ENCODE data around the gene GATAD1. TPM values are rescaled to one million over a fixed set of nuclear protein-coding genes. Genes with fewer than 3 reads are reported as not detected.

GATAD1 gene
- total and polyA plus RNA-seq, 2 of the 13 experiments (the other 11 are each of a cell fraction or from before 2014, with no cell fraction given), result 20.6 to 42.1 TPM

GRCh38 chr7:92504563-92504962 is 57.3 kb downstream of the GATAD1 start (continued):
- 0 out of 2 replicates have a peak, but pooled peaks have one; percentile 28 for TF ChIP-seq MED1 (CRISPR knock-in tag; IDR thresholded peaks at IDR 0.05)
- TF ChIP-seq MLX (CRISPR knock-in tag; IDR thresholded peaks at IDR 0.05), result no peak
- TF ChIP-seq RXRA (CRISPR knock-in tag; IDR thresholded peaks at IDR 0.05), result peak; percentile 60; the same call in 1 of the 2 replicates
- TF ChIP-seq XBP1 (CRISPR knock-in tag; IDR thresholded peaks at IDR 0.05), result no peak
- TF ChIP-seq NR2C2 (CRISPR knock-in tag; IDR thresholded peaks at IDR 0.05; ENCODE audit: borderline replicate concordance), result peak; percentile 44; the same call in 1 of the 2 replicates
- no peak for TF ChIP-seq PRMT3 (CRISPR knock-in tag; IDR thresholded peaks at IDR 0.05; ENCODE audit: borderline replicate concordance, low read depth)
- TF ChIP-seq ZNF572 (CRISPR knock-in tag; IDR thresholded peaks at IDR 0.05), result no peak
- peak; percentile 47 to 54; a peak in 2 of 4 replicates for TF ChIP-seq NR2F1 (CRISPR knock-in tag; IDR thresholded peaks at IDR 0.05)
- peak; percentile 72 for TF ChIP-seq RXRB (CRISPR knock-in tag; IDR thresholded peaks at IDR 0.05; ENCODE audit: borderline replicate concordance)
- peak; percentile 69; the same call in 1 of the 2 replicates for TF ChIP-seq ZBTB33 (CRISPR knock-in tag; IDR thresholded peaks at IDR 0.05)
- TF ChIP-seq RARA (CRISPR knock-in tag; IDR thresholded peaks at IDR 0.05), result peak; percentile 52; the same call in 1 of the 2 replicates
- no peak for TF ChIP-seq GATAD2A (CRISPR knock-in tag; IDR thresholded peaks at IDR 0.05)
- TF ChIP-seq ARID5B (CRISPR knock-in tag; IDR thresholded peaks at IDR 0.05), result 0 out of 2 replicates have a peak, but pooled peaks have one; percentile 46
- TF ChIP-seq ZNF234 (CRISPR knock-in tag; conservative IDR thresholded peaks at IDR 0.05), result no peak
- no peak for TF ChIP-seq ZNF546 (CRISPR knock-in tag; conservative IDR thresholded peaks at IDR 0.05)
- no peak for TF ChIP-seq TCF7L2 (IDR thresholded peaks at IDR 0.05; ENCODE audit: low read depth, low read length)
- peak; percentile 73; the same call in 1 of the 2 replicates for TF ChIP-seq THRA (CRISPR knock-in tag; IDR thresholded peaks at IDR 0.05; ENCODE audit: borderline replicate concordance)
- TF ChIP-seq PAX8 (CRISPR knock-in tag; IDR thresholded peaks at IDR 0.05; ENCODE audit: borderline replicate concordance), result no peak
- TF ChIP-seq TERF1 (CRISPR knock-in tag; IDR thresholded peaks at IDR 0.05), result no peak
- TF ChIP-seq ATRX (CRISPR knock-in tag; IDR thresholded peaks at IDR 0.05; ENCODE audit: borderline replicate concordance), result no peak
- peak; percentile 68 to 80 for TF ChIP-seq MAFK (conservative IDR thresholded peaks at IDR 0.05 in 1 of 2, IDR thresholded peaks at IDR 0.05 in 1 of 2; ENCODE audit: low read length in 2 of 2)
- peak; percentile 43; the same call in 1 of the 2 replicates for TF ChIP-seq HNF4A (CRISPR knock-in tag; IDR thresholded peaks at IDR 0.05)
- TF ChIP-seq DMAP1 (CRISPR knock-in tag; IDR thresholded peaks at IDR 0.05), result no peak
